Smooth muscle cell (in vitro differentiated cells): ENCODE measurements around the gene ANO1. TPM values are rescaled to one million over a fixed set of nuclear protein-coding genes. Genes with fewer than 3 reads are reported as not detected.

Source experiments
- DNase-seq: peaks from one replicate; lab custom pipeline; 2025; ENCODE audit not compliant: unreplicated experiment; lab: John Stamatoyannopoulos, UW
- H2AFZ ChIP-seq: fragments of 200-600 bp; sonication (generic); 2 replicates; pipeline ENCODE4 v1.6.0; 2016; ENCODE audit warnings: antibody characterized with exemption, low read depth, mild to moderate bottlenecking
- H3F3A ChIP-seq: fragments of 200-600 bp; sonication (generic); 2 replicates; pipeline ENCODE4 v1.6.0; 2017; ENCODE audit warnings: antibody characterized with exemption, low read depth
- H3K27ac ChIP-seq: fragments of 200-600 bp; sonication (generic); 2 replicates; pipeline ENCODE4 v1.5.1; 2016; ENCODE audit warnings: low read depth, mild to moderate bottlenecking
- H3K27me3 ChIP-seq: fragments of 200-600 bp; sonication (generic); 2 replicates; pipeline ENCODE4 v1.6.1; 2016; ENCODE audit warnings: low read depth, mild to moderate bottlenecking
- H3K36me3 ChIP-seq: fragments of 200-600 bp; sonication (generic); 2 replicates; pipeline ENCODE4 v1.5.1; 2016; ENCODE audit warnings: low read depth
- H3K4me1 ChIP-seq: fragments of 200-600 bp; sonication (generic); 2 replicates; pipeline ENCODE4 v1.5.1; 2016; ENCODE audit warnings: low read depth
- H3K4me2 ChIP-seq: fragments of 200-600 bp; sonication (generic); 2 replicates; pipeline ENCODE4 v1.6.0; 2016; ENCODE audit warnings: mild to moderate bottlenecking
- H3K4me3 ChIP-seq: fragments of 200-600 bp; sonication (generic); 2 replicates; pipeline ENCODE4 v1.5.1; 2016; ENCODE audit warnings: mild to moderate bottlenecking
- H3K79me2 ChIP-seq: fragments of 200-600 bp; sonication (generic); 2 replicates; pipeline ENCODE4 v1.6.0; 2016; ENCODE audit warnings: low read depth, mild to moderate bottlenecking
- H3K9ac ChIP-seq: fragments of 200-600 bp; sonication (generic); 2 replicates; pipeline ENCODE4 v1.6.0; 2016; ENCODE audit warnings: low read depth
- H3K9me3 ChIP-seq: fragments of 200-600 bp; sonication (generic); replicated peaks from 2 replicates; pipeline ENCODE4 v1.5.1; 2016; ENCODE audit warnings: low read depth
- H4K20me1 ChIP-seq: fragments of 200-600 bp; sonication (generic); 2 replicates; pipeline ENCODE4 v1.6.0; 2016; ENCODE audit warnings: low read depth
- WGBS: methylation state at CpG from one replicate; pipeline ENCODE4 v1.1.7; 2016; ENCODE audit warnings: low lambda C conversion rate; 5-methylcytosine and 5-hydroxymethylcytosine counted together
- polyA plus RNA-seq: library from polyadenylated mRNA; unstranded; fragments of >200 nt; fragmentation: Nextera tagmentation; extraction: Ambion mirVana; gene quantifications from 2 replicates; pipeline ENCODE4 v1.2.1, GENCODE V29; 2016
- total RNA-seq: library from RNA; depleted of rRNA; stranded (reverse); fragments of >200 nt; gene quantifications from 2 replicates; pipeline ENCODE4 v1.2.3, GENCODE V29; 2014
- TF ChIP-seq, protein P1 (sequence below): fragments of 200-600 bp; sonication (generic); IDR thresholded peaks from 2 replicates; pipeline ENCODE4 v1.5.1; 2017; ENCODE audit warnings: borderline replicate concordance, mild to moderate bottlenecking, antibody characterized with exemption; ENCODE audit not compliant: insufficient read depth, poor library complexity, severe bottlenecking

The ANO1 gene
- total and polyA plus RNA-seq, 2 experiments from 2014 or later, result 93.4 to 133 TPM

DNA sequence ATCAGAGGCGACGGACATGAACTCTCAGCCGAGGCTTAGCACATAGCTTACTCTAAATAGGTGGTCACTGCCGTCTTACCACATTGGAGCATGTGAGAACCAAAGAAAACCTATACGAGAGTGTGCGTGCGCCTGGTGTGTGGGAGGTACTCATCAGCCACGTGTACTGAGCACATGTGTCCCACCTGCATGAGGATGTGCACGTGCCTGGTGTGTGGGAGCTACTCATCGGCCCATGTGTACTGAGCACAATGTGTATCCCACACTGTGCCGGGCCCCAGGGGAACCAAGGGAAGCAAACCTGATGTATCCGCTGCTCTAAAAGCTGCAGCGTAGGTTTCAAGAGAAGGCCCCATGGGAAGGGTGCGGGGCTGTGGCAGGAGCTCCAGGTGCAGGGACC is 56.4 kb downstream of the ANO1 start:
- peaks cover 6% of the 10 kb centered on the region for H3K4me1 ChIP-seq
- no peaks in the 10 kb centered on the region for H3K27me3 ChIP-seq
- 93% methylated on average over 14 of the region's 14 CpGs for WGBS
- H2AFZ ChIP-seq, result no peak overlapping the region
- H3K27ac ChIP-seq, result no peak overlapping the region
- TF ChIP-seq, protein P1, sequence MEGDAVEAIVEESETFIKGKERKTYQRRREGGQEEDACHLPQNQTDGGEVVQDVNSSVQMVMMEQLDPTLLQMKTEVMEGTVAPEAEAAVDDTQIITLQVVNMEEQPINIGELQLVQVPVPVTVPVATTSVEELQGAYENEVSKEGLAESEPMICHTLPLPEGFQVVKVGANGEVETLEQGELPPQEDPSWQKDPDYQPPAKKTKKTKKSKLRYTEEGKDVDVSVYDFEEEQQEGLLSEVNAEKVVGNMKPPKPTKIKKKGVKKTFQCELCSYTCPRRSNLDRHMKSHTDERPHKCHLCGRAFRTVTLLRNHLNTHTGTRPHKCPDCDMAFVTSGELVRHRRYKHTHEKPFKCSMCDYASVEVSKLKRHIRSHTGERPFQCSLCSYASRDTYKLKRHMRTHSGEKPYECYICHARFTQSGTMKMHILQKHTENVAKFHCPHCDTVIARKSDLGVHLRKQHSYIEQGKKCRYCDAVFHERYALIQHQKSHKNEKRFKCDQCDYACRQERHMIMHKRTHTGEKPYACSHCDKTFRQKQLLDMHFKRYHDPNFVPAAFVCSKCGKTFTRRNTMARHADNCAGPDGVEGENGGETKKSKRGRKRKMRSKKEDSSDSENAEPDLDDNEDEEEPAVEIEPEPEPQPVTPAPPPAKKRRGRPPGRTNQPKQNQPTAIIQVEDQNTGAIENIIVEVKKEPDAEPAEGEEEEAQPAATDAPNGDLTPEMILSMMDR, result no peak
- H3K4me2 ChIP-seq, result no peak overlapping the region
- H3K79me2 ChIP-seq, result no peaks in the 10 kb centered on the region
- no peaks in the 10 kb centered on the region for H3F3A ChIP-seq
- H3K9me3 ChIP-seq, result no peaks in the 10 kb centered on the region
- H3K4me3 ChIP-seq, result no peak overlapping the region
- H3K9ac ChIP-seq, result no peak overlapping the region
- no peaks in the 10 kb centered on the region for H3K36me3 ChIP-seq
- no peaks in the 10 kb centered on the region for H4K20me1 ChIP-seq
- no peak for DNase-seq

DNA sequence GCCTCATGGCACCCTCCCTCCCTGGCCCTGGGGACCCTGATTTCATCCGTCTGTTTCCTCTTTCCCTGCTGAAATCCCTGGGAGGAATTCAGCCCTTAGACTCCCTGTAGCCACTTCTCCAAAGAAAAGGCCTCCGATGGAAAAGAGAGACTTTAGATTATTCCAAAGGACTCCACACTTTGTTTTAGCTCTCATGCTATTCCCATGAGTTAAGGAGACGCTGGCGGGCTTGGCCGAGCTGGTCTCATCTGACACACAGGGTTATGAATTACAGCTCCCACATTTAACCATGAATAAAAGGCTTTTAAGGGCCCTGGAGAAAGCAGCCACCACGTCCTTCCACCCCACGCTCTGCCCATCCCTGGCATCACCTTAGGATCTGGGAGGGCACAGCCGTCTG is 57.0 kb downstream of the ANO1 start:
- Histone ChIP-seq H2AFZ (no peak overlapping the region), H3K4me2 (no peak overlapping the region), H3K4me3 (no peak overlapping the region), H3K27me3 (no peaks in the 10 kb centered on the region), H3K9me3 (no peaks in the 10 kb centered on the region), H3K9ac (no peak overlapping the region), H4K20me1 (no peaks in the 10 kb centered on the region), H3F3A (no peaks in the 10 kb centered on the region), H3K79me2 (no peaks in the 10 kb centered on the region), H3K36me3 (no peaks in the 10 kb centered on the region), H3K27ac (no peak overlapping the region), H3K4me1 (peaks cover 6% of the 10 kb centered on the region)
- no peak for DNase-seq
- TF ChIP-seq, protein P1, result no peak
- 88% methylated on average over 8 of the region's 8 CpGs for WGBS

GRCh38 chr11:70135625-70136059 is 57.5 kb downstream of the ANO1 start:
- no peaks in the 10 kb centered on the region for H3K9me3 ChIP-seq
- H3K9ac ChIP-seq, result no peak overlapping the region
- H3K4me1 ChIP-seq, result peaks cover 6% of the 10 kb centered on the region
- 42% methylated on average over 15 of the region's 15 CpGs for WGBS
- H3K27ac ChIP-seq, result no peak overlapping the region
- H3K36me3 ChIP-seq, result no peaks in the 10 kb centered on the region
- H3K4me3 ChIP-seq, result no peak overlapping the region
- no peak for DNase-seq
- H3K79me2 ChIP-seq, result no peaks in the 10 kb centered on the region
- no peaks in the 10 kb centered on the region for H3K27me3 ChIP-seq
- TF ChIP-seq, protein P1, result no peak
- H3F3A ChIP-seq, result no peaks in the 10 kb centered on the region
- H4K20me1 ChIP-seq, result no peaks in the 10 kb centered on the region
- no peak overlapping the region for H3K4me2 ChIP-seq
- H2AFZ ChIP-seq, result no peak overlapping the region

DNA sequence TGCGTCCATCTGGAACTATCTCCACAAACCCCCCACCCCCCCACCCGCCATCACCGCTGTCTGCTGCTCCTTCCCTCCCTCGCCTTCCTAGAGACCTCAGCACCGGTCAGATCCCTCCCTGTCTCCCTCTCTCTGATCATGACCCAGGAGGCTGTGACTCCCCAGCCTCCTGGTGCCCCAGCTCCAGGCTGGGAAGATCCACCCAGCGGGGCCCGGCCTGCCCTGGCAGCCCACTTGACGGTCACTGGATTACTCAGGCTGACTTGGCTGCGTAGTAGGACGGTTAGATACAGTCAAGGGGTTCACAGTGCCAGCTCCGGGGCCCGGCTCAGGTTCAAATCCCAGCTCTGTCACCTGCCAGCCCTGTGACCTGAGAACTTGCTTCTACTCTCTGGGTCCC is 59.3 kb downstream of the ANO1 start:
- H3K9ac ChIP-seq, result no peak overlapping the region
- TF ChIP-seq, protein P1, result no peak
- no peaks in the 10 kb centered on the region for H3F3A ChIP-seq

More for the DNA sequence above, 59.3 kb downstream of the ANO1 start:
- 95% methylated on average over 9 of the region's 12 CpGs for WGBS
- Histone ChIP-seq H3K4me3 (no peak overlapping the region), H3K4me2 (no peak overlapping the region), H3K36me3 (no peaks in the 10 kb centered on the region), H3K4me1 (peaks cover 23% of the 10 kb centered on the region), H3K9me3 (no peaks in the 10 kb centered on the region), H2AFZ (no peak overlapping the region), H3K27ac (no peak overlapping the region), H3K27me3 (no peaks in the 10 kb centered on the region), H3K79me2 (no peaks in the 10 kb centered on the region), H4K20me1 (no peaks in the 10 kb centered on the region)
- no peak for DNase-seq
